Measurements from ENCODE around the gene ATRIP.

GRCh38 chr3:48493203-48493501, 46.6 kb downstream of the ATRIP start:
- no peak for TF ChIP-seq CTCF (IDR thresholded peaks at IDR 0.05; ENCODE audit: borderline replicate concordance, extremely low read depth, low read length, poor library complexity, severe bottlenecking)
- TF ChIP-seq EZH2 (IDR thresholded peaks at IDR 0.05; ENCODE audit: borderline replicate concordance, low read depth, low read length, severe bottlenecking) = no peak

Data from DND-41 (cell line).